Uterus (tissue), 2 donors: ENCODE measurements around the gene ZNF771.

Experiments
- CTCF ChIP-seq, 4 experiments: fragments of 200-600 bp in 2 of 4; fragments of 450-650 bp in 2 of 4; sonication (generic) in 2 of 4; IDR thresholded peaks; one replicate each; pipeline ENCODE4 v1.5.1; 2016 to 2019; ENCODE audit warnings: antibody characterized with exemption in 4 of 4, mild to moderate bottlenecking in 2 of 4, moderate library complexity in 1 of 4
- POLR2A ChIP-seq, 2 donors: fragments of 450-650 bp; IDR thresholded peaks; one replicate each; pipeline ENCODE4 v1.6.1; 2016; ENCODE audit warnings: antibody characterized with exemption in 2 of 2, mild to moderate bottlenecking in 1 of 2, moderate library complexity in 1 of 2

GRCh38 chr16:30437511-30438046 is 30.2 kb downstream of the ZNF771 start:
- no peak for TF ChIP-seq CTCF (IDR thresholded peaks at IDR 0.05)
- no peak for TF ChIP-seq POLR2A (IDR thresholded peaks at IDR 0.05)
